Tibial nerve (tissue), 3 donors: ENCODE measurements around the gene MOGAT3.

ENCODE experiments used
- CTCF ChIP-seq, 5 experiments: fragments of 200-600 bp in 3 of 5; fragments of 450-650 bp in 2 of 5; sonication (generic) in 3 of 5; IDR thresholded peaks; one replicate each; pipeline ENCODE4 v1.5.1; 2016 to 2019; ENCODE audit warnings: antibody characterized with exemption in 5 of 5, mild to moderate bottlenecking in 3 of 5, moderate library complexity in 2 of 5
- POLR2A ChIP-seq, 2 donors: fragments of 450-650 bp; IDR thresholded peaks; one replicate each; pipeline ENCODE4 v1.6.1; 2017; ENCODE audit warnings: antibody characterized with exemption in 2 of 2, mild to moderate bottlenecking in 2 of 2, moderate library complexity in 2 of 2

- TF ChIP-seq CTCF (IDR thresholded peaks at IDR 0.05), result no peak
- TF ChIP-seq POLR2A (IDR thresholded peaks at IDR 0.05), result no peak
Observed at GRCh38 chr7:101207459-101207858, 6.6 kb upstream of the MOGAT3 start.
